Stimulated activated CD8-positive, alpha-beta memory T cell treated with anti-CD3 and anti-CD28 coated beads, Interleukin-12 subunit alpha, Interleukin-12 subunit beta, amount 100 ng/mL, for 1 hour (primary cell): Measurements from ENCODE around the gene CSF1R.
"Not testable (repeated sequence)": the region's sequence is repeated elsewhere in the genome, so short reads cannot be mapped to it uniquely, and the experiment has no call there.

Experiments
- DNase-seq: peaks from one replicate; pipeline ENCODE4 v3.0.0-alpha.2; 2020; ENCODE audit warnings: low read depth

The CSF1R gene

DNA sequence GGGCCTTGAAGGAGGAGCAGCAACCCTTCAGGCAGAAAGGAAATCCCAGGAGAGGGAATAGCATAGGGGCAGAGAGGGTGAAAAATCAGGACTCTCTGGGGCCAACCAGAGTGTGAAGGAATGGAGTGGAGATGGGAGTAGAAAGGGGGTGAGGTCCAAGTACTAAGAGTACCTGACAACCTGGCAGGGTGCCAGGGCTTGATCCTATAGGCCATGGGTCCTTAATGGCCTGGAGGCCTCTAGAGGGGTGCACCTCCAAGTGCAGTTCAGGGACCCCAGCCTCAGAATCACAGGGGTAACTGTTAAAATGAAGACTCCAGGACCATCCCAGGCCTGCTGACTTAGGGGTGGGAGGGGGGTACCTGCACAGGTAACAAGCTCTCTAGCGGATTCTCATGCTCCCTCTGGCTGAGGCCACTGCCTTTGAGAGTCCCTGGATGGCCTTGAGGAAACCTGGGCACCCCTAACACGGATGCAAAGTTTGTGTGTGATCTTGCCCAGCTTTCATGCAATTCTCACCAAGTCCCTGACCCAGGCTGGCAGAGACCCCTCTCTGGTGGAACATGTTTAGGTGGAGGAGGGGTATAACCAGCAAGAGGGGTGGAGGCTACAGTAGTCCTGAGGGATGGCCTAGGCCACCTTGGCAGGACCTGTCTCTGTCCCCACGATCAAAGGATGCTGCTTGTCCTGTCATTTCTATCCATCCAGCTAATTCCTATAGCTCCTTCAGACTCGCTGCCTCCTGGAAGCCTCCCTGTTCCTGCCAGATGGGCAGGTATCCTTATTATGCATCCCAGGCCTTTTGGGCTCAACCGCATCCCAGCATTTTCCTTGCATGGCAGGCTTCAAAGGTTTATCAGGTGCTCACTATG, 17.6 kb upstream of the CSF1R start:
- DNase-seq = no peak

DNA sequence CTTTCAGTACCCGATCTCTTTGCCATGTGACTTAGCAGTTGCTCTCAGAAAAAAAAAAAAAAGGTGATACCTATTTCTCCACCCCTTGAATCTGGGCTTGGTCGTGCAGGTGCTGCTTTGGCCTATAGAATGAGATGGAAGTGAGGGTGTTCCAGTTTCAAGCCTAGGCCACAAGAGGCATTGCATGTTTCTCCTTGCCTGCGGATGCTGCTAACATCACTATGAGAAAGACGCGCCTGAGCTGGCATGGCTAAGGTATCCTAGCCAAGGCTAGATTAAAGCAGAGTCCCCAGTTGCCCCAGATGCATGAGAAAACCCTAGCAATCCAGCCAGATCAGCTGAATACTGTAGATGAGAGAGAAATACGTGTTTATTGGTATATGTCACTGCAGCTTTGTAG, 14.7 kb upstream of the CSF1R start:
- no peak for DNase-seq

DNA sequence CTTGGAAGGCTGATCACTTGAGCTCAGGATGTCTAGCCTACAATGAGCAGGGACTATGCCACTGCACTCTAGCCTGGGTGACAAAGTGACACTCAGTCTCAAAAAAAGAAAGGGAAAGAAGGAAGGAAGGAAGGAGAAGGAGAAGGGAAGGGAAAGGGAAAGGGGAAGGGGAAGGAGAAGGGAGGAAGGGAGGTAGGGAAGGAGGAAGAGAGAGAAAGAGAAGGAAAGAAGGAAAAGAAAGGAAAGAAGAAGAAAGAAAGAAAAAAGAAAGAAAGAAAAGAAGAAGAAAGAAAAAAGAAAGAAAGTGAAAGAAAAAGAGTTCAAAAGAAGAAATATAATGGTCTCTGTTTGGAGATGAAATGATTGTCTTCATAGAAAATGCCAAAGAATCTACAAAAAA, 10.8 kb upstream of the CSF1R start:
- DNase-seq = no peak

DNA sequence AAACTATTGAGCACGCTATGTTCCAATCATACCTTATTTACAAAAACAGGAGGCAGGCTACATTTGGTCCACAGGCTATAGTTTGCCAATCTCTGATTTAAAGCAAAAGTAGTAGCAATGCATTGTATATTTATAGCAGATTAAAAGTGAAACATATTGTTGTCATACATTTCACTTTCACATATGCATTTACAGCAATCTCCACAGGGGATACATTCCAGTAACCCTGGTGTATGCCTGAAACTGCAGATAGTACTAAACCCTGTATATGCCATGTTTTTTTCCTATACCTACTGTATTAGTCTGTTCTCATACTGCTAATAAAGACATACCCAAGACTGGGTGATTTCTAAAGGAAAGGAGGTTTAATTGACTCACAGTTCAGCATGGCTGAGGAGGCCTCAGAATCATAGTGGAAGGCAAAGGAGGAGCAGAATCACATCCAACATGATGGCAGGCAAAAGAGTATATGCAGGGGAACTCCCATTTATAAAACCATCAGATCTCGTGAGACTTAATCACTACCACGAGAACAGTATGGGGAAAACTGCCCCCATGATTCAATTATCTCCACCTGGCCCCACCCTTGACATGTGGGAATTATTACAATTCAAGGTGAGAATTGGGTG, 5.9 kb upstream of the CSF1R start:
- DNase-seq = no peak

DNA sequence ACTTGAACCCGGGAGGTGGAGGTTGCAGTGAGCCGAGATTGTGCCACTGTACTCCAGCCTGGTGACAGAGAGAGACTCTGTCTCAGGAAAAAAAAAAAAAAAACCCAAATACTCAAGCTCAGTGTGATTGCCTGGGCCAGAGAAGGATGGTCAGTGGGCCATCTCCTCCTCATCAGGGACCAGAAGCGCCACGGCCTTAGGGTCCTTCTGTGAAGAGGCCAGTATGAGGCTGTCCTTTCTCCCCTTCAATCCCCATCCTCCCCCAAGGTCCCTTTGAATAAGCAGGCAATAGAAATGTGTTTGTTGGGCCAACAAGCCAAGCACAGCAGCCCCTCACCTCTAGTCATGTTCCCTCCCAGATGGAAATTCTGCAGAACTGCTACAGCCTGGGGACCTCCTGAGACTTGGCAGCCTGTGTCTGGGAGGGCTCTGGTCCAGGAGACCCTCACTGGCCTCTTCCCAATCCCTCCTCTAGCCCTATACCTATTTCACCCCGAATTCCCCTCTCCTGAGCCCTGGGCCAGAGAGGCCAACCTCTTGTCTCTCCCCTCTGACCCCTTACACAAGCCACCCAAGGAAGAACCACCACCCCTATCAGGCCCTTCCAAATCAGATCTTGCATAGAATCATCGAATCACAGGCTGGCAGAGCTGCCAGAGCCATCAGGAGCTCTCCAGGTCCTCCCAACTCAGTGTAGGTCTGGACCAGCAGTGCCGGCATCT, 1.0 kb downstream of the CSF1R start:
- DNase-seq = no peak

DNA sequence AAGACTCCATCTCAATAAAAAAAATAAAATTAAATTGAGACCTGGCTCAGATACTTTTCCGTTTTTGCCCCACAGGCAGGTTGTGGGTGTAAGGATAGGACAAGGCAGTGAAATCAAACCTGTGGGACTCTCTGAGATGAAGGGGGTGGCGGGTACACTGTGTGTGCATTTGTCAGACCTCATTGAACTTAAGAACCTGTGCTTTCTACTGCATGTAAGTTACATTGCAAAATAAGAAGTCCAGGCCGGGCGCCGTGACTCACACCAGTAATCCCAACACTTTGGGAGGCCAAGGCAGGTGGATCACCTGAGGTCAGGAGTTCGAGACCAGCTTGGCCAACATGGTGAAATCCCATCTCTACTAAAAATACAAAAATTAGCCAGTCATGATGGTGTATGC, 1.6 kb downstream of the CSF1R start:
- DNase-seq = not testable (repeated sequence)

DNA sequence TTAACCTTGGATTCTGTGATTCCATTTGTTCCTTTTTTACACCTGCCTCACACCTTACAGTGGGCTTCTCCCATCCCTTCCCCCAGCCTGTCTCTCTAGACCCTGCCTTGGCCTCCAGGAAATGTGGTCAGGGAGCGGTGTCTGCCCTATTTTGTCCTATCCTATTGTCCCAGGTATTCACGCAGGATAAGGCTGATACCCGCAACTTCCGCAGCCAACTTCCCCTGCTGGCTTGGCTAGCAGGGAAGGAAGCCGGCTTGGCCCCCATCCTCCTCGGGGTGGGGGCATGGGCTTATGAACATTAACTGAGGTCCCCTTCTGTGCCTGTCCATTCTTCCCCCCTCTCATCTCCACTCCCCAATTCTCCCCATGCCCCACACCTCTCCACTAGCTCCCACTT, 3.5 kb downstream of the CSF1R start:
- DNase-seq = no peak

DNA sequence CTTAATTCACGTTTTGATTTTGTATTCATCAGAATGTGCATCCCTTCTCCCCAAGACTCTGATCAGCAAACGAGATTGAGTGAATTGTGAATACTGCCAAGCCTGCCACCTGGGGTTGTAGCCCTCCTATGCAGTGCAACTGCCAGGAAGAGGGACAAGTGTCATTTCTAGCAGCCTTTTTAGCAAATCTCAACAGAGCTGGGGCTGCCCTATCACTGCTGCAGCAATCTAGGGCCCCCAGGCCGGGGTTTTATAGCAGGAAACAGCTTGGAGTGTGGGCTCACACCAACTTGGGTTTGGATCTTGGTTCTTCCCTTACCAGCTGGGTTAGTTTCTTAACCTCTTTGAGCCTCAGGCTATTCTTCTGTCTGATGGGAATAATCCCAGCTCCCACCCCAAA, 4.0 kb downstream of the CSF1R start:
- DNase-seq = no peak

DNA sequence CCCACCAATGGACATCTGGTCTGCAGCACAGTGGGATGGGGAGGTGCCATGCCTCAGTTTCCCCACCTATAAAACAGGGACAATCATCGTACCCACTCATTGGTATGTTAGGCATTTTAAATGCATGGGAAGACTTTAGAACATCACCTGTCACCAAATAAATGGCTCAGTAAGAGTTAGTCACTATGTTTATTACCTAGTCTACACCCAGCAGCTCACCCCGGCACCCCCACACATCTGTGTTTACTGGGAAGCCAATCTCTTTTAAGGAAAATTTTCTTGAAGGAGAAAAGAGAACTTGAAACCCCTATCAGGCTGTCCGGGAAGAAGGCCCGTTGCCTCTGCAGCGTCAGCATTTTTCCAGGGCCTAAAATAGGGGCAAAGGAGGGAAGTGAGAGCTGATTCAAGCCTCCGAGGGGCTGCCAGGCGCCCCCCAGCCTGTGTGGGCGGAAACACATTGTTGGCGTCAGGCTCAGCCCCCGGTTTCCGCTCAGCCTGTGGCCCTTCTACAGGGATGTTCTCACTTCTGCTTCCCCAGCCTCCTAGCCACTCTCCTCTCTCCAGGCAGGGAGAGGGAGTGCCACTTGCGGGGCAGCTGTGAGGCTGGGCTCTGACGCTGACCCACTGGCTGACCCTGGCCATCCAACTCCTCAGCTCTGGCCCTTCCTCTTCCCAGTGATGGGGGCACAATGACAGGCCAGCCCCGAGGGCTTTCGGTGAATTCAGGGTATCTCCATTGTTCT, 4.6 kb downstream of the CSF1R start:
- DNase-seq = no peak

DNA sequence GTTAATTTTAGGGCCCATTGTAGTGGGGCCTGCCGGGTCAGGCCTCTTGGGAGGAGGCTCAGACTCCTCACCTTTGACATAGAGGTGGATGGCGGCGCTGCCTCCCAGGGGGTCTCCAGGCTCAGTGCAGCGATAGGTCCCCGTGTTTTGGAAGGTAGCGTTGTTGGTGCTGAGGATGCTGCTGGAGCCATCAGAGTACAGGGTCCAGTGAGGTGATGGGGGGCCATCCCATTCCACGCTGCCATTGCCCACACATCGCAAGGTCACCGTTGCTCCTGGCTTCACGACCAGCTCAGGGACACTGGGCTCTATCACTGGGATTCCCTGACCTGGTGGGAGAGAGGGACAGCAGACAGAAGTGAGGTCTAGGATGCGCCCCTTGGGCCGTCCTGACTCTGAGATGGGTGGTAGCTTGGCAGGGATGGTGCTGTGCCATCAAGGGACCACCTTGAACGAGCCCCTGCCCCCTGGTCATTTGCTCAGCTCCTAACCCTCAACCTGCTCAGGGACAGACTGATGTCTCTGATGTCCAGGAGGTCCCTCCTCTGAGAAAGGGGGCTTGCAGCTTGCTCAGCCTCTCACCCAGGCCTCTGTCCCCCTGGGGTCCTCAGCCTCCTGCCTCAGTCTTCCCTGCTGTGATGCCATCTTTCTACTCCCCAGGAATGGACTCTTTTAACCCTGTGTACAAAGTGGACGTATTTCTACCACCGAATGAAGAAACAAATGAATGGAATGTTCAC, 5.5 kb downstream of the CSF1R start:
- DNase-seq = no peak

DNA sequence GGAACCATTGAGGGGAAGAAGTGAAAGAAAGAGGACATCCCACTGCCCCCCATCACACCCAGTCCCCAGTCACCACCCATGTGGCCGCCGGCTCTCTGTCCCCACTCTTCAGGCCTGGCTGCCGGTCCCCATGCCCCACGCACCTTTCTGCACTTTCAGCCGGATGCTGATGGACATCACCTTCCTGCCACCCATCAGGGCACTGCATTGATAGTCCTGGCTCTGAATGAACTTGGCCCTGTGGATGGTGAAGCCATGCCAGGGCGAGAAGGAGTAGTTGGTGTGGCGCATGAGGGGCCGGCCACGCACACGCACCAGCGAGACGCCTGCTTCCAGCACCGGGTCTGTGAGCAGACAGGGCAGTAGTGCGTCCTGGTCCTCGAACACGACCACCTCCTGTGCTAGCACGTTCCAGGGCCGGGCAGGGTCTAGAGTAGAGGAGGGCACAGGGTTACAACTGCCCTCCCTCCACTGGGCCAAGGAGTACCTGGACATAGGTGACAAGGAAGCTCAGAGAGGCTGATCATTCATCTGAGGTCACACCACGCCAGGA, 6.4 kb downstream of the CSF1R start:
- DNase-seq = no peak

DNA sequence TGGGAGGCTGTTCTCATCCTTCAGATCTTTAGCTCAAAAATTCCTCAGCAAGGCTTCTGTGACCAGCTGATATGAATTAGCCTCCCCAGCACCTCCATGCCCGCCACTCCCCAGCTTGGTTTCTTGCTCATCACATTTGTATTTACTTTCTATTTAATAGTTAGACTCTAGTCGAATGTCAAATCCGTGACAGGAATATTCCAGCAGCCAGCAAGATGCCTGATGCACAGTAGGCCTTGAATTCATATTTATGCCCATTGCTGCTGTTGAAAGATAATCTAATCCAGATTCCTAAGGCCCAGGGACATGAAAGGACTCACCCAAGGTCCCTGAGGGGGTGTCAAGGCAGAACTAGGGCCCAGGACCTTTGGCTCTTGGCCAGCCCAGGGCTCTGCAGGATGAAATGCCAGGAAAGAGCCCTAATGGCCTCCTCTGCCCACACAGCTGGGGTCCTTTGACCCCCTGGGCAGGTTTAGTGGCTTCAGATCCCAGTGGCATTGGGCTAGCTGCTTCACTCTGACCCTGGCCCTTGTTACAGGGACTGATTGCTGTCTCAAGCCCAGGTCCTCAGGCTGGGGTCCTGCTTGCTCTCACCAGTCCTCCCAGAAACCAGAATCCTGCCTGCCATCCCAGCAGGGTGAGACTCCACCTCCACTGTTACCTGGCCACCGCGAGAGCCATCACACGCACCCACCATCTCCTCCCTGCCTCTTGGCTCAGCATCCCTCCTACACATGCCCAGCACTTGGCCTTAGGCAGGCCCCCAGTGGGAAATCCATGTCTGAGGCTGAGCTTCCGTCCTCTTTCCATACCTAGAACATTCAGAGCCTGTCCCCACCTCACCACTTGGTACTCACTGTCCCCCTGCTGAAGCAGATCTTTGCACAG, 7.3 kb downstream of the CSF1R start:
- DNase-seq = no peak

DNA sequence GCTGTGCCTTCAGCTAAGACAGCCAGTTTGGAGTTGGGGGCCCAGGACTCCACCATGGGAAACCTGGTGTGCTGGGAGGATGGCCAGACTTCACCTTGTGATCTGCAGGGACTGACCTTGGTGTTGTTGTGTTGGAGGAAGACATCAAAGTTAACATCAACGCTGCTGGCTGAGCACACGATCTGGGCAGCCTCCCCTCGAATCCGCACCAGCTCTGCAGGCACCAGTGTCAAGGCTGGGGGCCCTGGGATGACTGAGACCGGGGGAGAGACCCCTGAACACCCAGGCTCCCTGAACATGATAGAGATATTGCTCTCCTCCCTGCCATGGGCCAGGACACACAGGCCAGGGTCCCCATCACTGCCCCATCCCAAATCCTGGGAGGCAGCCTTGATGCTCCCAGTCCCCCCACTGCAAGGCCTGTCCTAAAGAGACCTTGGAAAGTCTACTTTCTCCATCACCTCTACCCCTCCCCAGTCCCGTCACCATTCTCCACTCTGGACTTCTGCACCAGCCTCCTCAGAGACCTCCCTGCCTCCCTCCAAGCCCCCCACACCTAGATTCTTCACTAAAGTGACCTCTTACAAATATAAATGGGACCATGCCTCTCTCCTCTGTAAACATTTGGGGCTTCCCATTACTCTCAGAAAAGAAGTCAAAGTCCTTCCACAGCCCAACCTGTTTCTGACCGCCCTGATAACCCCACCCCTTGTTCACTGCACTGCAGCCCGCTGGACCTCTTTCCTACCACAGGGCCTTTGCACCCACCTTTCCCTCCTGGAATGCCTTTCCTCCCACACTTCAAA, 8.2 kb downstream of the CSF1R start:
- no peak for DNase-seq

DNA sequence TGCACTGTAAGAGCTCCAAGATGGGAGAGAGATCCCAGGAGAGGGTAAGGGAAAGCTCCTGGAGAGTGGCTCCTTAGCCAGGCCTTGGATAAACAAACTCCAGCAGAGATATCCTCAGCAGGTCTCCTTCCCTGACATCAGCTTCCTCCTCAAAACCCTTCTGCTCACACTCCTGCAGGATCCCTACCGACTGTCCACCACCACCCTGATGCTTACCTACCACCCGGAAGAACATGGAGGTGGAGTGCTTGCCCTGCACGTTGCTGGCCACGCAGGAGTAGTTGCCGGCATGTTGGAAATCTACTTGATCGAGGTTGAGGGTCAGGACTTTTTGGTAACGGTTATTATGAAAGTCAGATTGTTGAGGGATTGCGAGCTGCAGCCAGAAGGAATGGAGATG, 9.3 kb downstream of the CSF1R start:
- no peak for DNase-seq

DNA sequence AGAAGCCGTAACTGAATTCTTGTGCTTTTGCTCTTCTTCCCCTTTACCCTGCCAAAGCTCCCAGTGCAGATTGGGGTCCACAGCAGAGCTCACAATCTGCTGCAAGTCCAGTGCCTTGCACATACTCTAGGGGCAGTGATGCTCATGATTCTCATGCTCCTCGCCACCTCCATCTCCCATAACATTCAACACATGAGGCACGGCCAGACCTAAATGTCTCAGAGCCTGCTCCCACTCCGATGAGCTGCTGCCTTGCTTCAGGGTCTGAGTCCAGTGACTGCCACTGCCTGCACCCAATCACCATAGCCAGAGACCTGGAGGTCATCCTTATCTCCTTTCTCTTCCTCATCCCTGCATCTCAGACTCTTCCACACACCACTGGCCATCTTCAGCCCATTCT, 10.5 kb downstream of the CSF1R start:
- DNase-seq = no peak

DNA sequence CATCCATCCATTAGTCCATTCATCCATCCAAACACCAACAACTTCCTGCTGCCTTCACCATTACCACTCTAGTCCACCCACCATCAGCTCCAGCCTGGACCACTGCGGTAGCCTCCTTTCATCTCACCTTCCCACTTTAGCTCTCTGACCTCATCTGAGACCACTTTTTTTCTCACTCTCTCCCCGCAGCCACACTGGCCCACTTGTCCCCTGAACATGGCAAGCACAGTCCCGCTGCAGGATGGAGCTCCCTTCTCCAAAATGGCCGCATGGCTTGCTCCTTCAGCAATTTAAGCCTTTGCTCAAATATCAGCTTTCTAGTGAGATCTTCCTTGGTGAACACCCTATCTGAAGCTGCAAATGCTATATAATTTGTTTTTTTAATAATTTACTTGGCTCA, 11.1 kb downstream of the CSF1R start:
- DNase-seq = no peak

DNA sequence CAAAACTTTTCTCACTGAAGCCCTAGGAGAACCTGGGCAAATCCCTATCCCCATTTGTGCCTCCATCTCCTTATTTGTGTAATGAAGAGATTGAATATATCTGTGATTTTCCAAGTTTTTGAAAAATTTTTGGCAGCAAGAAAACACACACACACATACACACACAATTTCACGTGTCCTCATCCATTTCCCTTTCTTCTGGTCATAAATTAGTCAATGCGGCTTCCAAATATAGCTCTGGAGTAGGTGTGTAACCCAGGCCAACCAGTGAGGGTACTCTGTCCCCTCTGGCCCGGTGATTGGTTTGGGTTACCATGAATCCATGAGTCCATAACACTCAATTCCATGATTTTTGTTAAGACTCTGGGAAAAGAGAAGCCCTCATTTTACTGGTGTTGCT, 12.7 kb downstream of the CSF1R start:
- no peak for DNase-seq

DNA sequence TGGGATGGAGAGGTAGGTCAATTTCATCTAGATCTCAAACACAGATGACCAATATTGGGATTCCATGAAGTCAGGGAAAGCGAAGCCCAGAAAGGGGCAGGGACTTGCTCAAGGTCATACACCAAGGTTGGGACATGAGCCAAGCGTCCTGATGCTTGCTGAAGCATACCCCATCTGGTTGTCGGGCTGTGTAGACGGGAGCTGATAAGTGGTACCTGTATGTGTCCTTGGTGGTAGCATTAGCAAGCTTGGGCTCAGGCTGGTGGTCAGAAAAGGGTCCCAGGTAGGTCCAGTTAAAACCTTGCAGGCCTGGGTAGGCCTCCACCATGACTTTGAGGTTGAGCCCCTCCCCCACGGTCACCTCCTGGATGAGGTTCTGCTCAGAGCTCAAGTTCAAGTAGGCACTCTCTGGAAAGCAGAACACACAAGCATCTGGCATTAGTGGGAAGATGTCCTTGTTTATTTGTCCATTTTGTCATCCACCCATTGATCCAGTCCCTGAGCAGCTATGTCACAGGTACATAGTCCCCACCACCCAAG, 13.2 kb downstream of the CSF1R start:
- no peak for DNase-seq

DNA sequence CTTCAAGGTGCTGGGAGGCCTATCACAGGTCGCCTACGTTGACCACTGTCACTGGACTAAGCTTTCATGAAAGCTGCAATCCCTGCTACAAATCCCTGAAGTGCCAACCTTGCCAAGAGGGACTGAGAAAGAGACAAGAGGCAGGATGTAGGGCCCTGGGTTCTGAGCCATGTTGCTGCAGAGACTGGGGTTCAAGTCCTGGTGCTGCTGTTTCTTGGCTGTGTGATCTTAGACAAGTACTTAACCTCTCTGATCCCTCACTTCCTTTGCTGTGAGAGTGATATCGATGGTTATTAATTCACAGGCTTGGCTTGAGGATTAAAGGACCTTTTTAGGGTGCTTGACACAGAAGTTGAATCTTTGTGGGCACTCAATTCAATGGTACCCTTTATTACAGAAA, 15.5 kb downstream of the CSF1R start:
- DNase-seq = no peak
